Panc1 (cell line): ENCODE results near the gene PRPF18.

ENCODE experiments used
- CTCF ChIP-seq: fragments of 450-650 bp; IDR thresholded peaks from 2 replicates; pipeline ENCODE4 v1.5.1; 2017; ENCODE audit warnings: mild to moderate bottlenecking
- TF ChIP-seq, protein P1 (sequence below), 2 experiments: IDR thresholded peaks; 2 replicates each; pipeline ENCODE4 v1.6.1; 2011 to 2012; ENCODE audit warnings: low read depth in 2 of 2, control low read depth in 1 of 2, low read length in 1 of 2, mild to moderate bottlenecking in 1 of 2, moderate library complexity in 1 of 2; ENCODE audit not compliant: insufficient read depth in 1 of 2

DNA sequence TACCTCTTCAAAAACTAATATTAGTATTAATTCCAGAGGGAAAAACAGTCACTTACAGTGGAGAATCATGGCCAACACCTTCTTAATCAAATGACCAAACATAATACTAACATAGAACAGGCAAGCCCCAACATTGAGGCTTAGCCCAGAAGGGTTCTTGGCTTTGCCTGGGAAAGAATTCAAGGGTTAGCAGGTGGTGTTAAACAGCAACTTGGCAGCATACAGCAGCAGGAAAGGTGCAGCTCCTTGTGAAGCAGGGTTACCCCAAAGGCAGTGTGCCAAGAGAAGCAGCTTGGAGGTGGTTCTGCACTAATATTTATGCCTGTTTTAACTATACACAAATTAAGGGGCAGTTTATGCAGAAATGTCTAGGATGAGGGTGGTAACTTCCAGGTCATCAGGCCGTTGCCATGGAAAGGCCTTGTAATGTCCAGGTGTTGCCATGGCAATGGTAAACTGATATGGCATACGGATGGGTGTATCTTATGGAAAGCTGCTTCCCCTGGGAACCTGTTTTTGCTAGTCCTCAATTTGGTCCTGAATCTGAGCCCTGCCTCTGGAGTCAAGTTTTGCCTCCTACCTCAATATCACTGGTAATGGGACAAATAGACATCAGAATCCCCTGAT lies 30.8 kb upstream of the PRPF18 start:
- no peak for TF ChIP-seq CTCF
- TF ChIP-seq, protein P1, sequence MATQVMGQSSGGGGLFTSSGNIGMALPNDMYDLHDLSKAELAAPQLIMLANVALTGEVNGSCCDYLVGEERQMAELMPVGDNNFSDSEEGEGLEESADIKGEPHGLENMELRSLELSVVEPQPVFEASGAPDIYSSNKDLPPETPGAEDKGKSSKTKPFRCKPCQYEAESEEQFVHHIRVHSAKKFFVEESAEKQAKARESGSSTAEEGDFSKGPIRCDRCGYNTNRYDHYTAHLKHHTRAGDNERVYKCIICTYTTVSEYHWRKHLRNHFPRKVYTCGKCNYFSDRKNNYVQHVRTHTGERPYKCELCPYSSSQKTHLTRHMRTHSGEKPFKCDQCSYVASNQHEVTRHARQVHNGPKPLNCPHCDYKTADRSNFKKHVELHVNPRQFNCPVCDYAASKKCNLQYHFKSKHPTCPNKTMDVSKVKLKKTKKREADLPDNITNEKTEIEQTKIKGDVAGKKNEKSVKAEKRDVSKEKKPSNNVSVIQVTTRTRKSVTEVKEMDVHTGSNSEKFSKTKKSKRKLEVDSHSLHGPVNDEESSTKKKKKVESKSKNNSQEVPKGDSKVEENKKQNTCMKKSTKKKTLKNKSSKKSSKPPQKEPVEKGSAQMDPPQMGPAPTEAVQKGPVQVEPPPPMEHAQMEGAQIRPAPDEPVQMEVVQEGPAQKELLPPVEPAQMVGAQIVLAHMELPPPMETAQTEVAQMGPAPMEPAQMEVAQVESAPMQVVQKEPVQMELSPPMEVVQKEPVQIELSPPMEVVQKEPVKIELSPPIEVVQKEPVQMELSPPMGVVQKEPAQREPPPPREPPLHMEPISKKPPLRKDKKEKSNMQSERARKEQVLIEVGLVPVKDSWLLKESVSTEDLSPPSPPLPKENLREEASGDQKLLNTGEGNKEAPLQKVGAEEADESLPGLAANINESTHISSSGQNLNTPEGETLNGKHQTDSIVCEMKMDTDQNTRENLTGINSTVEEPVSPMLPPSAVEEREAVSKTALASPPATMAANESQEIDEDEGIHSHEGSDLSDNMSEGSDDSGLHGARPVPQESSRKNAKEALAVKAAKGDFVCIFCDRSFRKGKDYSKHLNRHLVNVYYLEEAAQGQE (IDR thresholded peaks at IDR 0.05; ENCODE audit: insufficient read depth in 1 of 2, low read depth in 2 of 2, low read length in 1 of 2) = no peak
